ENCODE data around the gene SLC22A3. TPM values are rescaled to one million over a fixed set of nuclear protein-coding genes. Genes with fewer than 3 reads are reported as not detected.

Gene SLC22A3
- total RNA-seq, 1 donor from 2014 or later, result 0.18 TPM

- H3K4me3 Mint-ChIP-seq (ENCODE audit: unreplicated experiment), result no peak overlapping the region
- no peak for DNase-seq (ENCODE audit: low spot score)
- H3K27ac Mint-ChIP-seq (ENCODE audit: unreplicated experiment), result no peak overlapping the region
- no peak for TF ChIP-seq CTCF (IDR thresholded peaks at IDR 0.05; ENCODE audit: unreplicated experiment)
- no peaks in the 10 kb centered on the region for H3K36me3 Mint-ChIP-seq (ENCODE audit: low read depth, unreplicated experiment)
- H3K4me1 Mint-ChIP-seq (ENCODE audit: unreplicated experiment), result no peaks in the 10 kb centered on the region
- H3K9me3 Mint-ChIP-seq (ENCODE audit: unreplicated experiment), result no peaks in the 10 kb centered on the region
- no peaks in the 10 kb centered on the region for H3K27me3 Mint-ChIP-seq (ENCODE audit: unreplicated experiment)
Measured at GRCh38 chr6:160428069-160428430, 79.9 kb downstream of the SLC22A3 start.

DNA sequence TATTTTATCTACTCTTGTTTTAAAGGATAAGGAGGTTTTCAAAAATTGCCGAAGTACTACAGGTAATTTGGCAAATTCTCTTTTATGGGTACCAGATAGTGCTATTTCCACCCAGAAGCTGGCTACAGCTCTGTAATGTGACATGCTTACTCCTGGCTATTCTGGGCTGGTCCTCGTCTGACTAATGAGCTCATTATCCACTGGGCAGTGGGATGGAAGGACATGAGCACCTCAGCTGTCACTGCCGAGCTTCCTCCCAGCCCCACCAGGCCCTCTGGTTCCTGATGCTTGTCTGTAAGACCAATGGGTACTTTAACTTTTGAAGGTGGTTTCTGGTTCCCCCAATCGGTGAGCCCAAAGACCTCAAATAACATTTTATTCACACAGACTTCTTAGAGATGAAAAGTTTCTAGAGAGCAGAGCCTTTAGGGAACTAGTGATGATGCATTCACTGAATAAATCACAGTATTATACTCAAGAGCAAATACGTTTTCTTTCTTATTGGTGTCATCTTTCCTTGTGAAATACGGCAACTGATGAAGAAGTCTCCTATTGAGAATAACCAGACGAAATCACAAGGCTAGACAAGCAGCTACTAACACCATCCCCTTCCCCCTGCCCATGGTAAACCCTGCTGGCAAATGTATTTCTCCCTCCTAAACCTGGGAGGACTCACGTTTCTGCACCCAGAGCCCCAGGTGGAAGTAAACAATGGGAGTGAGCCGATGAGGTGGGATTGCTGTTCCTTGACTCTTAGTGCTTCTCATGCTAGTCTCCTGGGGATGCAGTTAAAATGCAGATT, 80.8 kb downstream of the SLC22A3 start:
- no peaks in the 10 kb centered on the region for H3K27me3 Mint-ChIP-seq (ENCODE audit: unreplicated experiment)
- no peaks in the 10 kb centered on the region for H3K4me1 Mint-ChIP-seq (ENCODE audit: unreplicated experiment)
- H3K36me3 Mint-ChIP-seq (ENCODE audit: low read depth, unreplicated experiment), result no peaks in the 10 kb centered on the region
- H3K27ac Mint-ChIP-seq (ENCODE audit: unreplicated experiment), result no peak overlapping the region
- H3K4me3 Mint-ChIP-seq (ENCODE audit: unreplicated experiment), result no peak overlapping the region
- no peaks in the 10 kb centered on the region for H3K9me3 Mint-ChIP-seq (ENCODE audit: unreplicated experiment)
- TF ChIP-seq CTCF (IDR thresholded peaks at IDR 0.05; ENCODE audit: unreplicated experiment), result no peak
- no peak for DNase-seq (ENCODE audit: low spot score)

DNA sequence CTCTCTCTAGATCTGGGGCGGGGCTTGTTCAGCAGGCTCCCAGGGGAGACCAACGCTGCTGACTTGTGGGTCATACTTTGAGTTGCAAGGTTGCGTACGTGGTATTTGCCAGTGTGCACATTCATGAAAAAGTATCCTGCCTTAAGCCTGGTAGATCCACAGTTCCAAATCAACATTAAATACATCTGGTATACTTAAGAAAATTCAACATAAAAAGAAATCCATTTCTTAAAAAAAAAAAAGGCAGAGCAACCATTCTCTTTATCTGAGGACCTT, 81.4 kb downstream of the SLC22A3 start:
- H3K4me1 Mint-ChIP-seq (ENCODE audit: unreplicated experiment), result no peaks in the 10 kb centered on the region
- H3K27me3 Mint-ChIP-seq (ENCODE audit: unreplicated experiment), result no peaks in the 10 kb centered on the region
- H3K9me3 Mint-ChIP-seq (ENCODE audit: unreplicated experiment), result no peaks in the 10 kb centered on the region
- no peak overlapping the region for H3K27ac Mint-ChIP-seq (ENCODE audit: unreplicated experiment)
- H3K36me3 Mint-ChIP-seq (ENCODE audit: low read depth, unreplicated experiment), result no peaks in the 10 kb centered on the region
- TF ChIP-seq CTCF (IDR thresholded peaks at IDR 0.05; ENCODE audit: unreplicated experiment), result no peak
- DNase-seq (ENCODE audit: low spot score), result no peak
- H3K4me3 Mint-ChIP-seq (ENCODE audit: unreplicated experiment), result no peak overlapping the region

- H3K9me3 Mint-ChIP-seq (ENCODE audit: unreplicated experiment), result no peaks in the 10 kb centered on the region
- H3K27me3 Mint-ChIP-seq (ENCODE audit: unreplicated experiment), result no peaks in the 10 kb centered on the region
- no peak for TF ChIP-seq CTCF (IDR thresholded peaks at IDR 0.05; ENCODE audit: unreplicated experiment)
- H3K4me3 Mint-ChIP-seq (ENCODE audit: unreplicated experiment), result no peak overlapping the region
- no peak for DNase-seq (ENCODE audit: low spot score)
- H3K36me3 Mint-ChIP-seq (ENCODE audit: low read depth, unreplicated experiment), result no peaks in the 10 kb centered on the region
- H3K4me1 Mint-ChIP-seq (ENCODE audit: unreplicated experiment), result no peaks in the 10 kb centered on the region
- H3K27ac Mint-ChIP-seq (ENCODE audit: unreplicated experiment), result no peak overlapping the region
Measured at GRCh38 chr6:160430203-160430602, 82.0 kb downstream of the SLC22A3 start.

DNA sequence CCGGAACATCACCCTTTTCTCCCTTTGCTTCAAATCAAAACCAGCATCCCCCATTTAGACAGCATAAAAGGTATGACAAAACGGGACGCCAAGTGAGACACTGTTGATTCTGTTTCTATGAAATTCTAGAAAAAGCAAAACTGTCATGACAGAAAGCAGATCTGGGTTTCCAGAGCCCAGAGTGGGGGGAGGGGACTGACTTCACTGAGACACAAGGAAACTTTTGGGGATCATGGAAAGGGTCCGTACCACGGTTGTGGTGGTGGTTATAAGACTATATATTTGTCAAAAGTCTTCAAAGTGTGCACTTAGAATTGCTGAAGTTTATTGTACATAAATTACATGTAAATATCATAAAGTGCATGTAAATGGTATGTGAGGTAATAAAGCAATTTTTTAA, 82.6 kb downstream of the SLC22A3 start:
- no peak for DNase-seq (ENCODE audit: low spot score)
- Mint-ChIP-seq H3K27ac (ENCODE audit: unreplicated experiment) (no peak overlapping the region), H3K9me3 (ENCODE audit: unreplicated experiment) (no peaks in the 10 kb centered on the region), H3K4me1 (ENCODE audit: unreplicated experiment) (peaks cover 3% of the 10 kb centered on the region), H3K4me3 (ENCODE audit: unreplicated experiment) (no peak overlapping the region), H3K36me3 (ENCODE audit: low read depth, unreplicated experiment) (no peaks in the 10 kb centered on the region), H3K27me3 (ENCODE audit: unreplicated experiment) (no peaks in the 10 kb centered on the region)
- no peak for TF ChIP-seq CTCF (IDR thresholded peaks at IDR 0.05; ENCODE audit: unreplicated experiment)
